Stimulated activated CD4-positive, alpha-beta T cell treated with anti-CD3 and anti-CD28 coated beads, Interleukin-1b, Interleukin-23, amount 100 ng/mL, for 48 hours (primary cell): Measurements from ENCODE around the gene NFKBIA.
"Not testable (repeated sequence)": the region's sequence is repeated elsewhere in the genome, so short reads cannot be mapped to it uniquely, and the experiment has no call there.

Experiments
- DNase-seq: peaks from one replicate; pipeline ENCODE4 v3.0.0-alpha.2; 2020

The NFKBIA gene, protein sequence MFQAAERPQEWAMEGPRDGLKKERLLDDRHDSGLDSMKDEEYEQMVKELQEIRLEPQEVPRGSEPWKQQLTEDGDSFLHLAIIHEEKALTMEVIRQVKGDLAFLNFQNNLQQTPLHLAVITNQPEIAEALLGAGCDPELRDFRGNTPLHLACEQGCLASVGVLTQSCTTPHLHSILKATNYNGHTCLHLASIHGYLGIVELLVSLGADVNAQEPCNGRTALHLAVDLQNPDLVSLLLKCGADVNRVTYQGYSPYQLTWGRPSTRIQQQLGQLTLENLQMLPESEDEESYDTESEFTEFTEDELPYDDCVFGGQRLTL

DNA sequence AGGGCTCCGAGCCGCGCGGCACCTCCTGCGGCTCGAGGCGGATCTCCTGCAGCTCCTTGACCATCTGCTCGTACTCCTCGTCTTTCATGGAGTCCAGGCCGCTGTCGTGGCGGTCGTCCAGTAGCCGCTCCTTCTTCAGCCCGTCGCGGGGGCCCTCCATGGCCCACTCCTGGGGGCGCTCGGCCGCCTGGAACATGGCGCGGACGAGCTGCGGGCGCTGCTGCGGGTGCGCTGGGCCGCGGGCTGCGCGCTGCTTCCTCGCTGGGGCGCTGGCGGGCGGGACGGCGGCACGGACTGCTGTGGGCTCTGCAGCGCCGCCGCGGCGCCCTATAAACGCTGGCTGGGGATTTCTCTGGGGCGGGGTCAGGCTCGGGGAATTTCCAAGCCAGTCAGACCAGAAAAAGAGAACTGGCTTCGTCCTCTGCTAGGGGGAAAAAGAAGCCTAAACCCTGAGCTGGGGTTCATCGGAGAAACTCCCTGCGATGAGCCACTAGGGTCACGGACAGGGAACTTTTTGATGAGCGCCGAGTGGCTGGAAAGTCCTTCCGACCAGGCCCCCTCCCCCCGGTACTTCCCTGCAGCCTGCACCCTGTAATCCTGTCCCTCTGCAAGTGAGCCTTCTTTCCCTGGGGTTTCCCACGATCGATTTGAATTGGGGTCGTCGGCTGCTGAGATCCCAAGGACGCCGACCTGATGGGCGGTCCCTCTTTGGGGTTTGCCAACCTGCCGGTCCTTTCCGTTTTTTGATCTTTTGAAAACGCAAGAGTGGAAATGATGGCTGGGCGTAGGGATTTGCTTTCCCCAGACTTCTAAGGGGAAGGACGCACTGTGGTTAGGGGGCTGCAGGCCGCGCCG, at the start of gene NFKBIA:
TSS of gene NFKBIA (minus strand) at position 301 of the 855 bp plus-strand sequence. CDS start at position 196, 105 bp downstream.
- peak; percentile 96 for DNase-seq

DNA sequence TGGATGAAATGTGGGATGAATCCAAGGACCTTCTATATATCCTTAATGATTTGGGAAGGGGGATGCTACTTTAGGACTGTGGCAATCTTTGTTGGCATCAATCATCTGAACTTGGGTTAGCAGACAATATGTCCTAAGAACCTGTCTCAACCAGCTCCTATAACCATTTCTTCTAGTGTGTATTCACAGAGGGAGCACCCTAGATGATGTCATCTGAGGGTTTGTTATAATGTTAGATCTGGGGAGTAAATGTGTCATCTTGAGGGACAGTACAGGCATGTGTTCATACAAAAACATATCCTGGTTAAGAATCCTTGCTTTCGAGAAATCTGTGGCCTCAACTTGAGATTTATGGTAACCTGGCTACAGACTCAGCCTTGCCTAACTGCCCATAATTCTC, 41.9 kb upstream of the NFKBIA start:
- DNase-seq: no peak

DNA sequence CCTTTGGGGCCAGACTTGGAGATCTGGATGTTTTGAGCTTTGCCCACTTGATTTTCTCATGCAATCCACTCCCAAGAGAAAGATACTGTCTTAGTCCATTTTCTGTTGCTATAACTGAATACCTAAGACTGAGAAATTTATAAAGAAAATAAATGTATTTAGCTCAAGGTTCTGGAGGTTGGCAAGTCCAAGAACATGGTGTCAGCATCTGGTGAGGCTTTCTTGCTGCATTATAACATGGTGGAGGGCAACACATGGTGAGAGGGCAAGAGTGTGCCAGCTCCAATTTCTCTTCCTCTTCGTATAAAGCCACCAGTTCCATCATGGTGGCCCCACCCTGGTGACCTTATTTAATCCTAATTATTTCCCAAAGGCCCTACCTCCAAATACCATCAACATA, 39.6 kb upstream of the NFKBIA start:
- no peak for DNase-seq

DNA sequence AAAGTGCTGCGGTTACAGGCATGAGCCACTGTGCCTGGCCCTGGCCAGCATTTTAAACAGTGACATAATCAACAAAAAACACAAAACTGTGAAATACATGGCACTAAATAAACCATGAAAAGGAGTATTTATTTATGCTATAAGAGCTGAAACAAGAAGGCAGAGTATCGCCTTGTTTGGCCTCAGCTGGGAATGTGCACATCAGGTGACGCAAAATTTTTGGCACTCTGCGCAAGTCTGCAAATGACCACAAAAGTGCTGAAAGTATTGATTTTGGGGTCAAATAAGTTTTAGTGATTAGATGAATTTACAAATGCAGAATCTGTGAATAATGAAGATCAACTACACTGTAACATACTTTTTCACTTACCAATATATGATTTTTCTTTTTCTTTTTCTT, 36.6 kb upstream of the NFKBIA start:
- no peak for DNase-seq

DNA sequence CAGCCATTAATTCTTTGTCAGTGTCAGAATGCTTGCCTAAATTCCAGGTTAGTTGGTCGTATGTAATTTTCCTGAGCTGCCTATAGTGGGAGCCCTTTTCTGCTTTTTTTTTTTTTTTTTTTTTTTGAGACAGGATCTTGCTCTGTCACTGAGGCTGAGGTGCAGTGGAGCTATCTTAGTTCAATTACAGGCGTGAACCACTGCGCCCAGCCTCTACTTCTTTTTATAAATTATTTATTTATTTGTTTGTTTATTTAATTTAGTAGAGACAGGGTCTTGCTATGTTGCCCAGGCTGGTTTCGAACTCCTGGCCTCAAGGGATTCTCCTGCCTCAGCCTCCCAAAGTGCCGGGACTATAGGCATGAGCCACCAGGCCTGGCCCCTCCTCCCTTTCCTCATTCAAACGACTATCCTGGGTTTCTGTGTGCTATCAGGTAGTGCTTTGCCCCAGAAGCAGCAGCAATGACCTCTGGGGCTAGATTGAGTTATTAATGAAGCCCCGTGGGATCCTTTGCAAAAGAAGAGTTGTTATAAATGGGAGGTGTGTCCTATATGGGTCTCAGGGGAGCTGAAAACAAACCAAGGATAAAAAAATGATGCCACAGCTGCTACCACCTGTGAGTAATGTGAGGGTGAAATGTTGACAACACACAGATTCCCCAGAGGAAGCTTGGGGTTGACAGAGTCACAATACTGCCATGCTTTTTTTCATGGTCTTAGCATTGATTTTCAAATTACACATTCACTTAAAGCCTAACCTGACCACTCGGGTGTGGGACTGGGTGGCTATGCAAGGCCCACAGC, 34.6 kb upstream of the NFKBIA start:
- no peak for DNase-seq

DNA sequence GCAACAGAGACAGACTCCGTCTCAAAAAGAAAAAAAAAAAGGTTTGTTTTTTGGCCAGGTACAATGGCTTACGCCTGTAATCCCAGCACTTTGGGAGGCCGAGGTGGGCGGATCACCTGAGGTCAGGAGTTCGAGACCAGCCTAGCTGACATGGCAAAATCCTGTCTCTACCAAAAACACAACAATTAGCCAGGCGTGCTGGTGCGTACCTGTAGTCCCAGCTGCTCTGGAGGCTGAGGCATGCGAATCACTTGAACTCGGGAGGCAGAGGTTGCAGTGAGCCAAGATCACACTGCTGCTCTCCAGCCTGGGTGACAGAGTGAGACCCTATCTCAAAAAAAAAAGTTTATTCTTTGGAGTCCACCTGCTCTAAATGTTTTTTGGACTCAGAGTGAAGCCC, 33.9 kb upstream of the NFKBIA start:
- DNase-seq: not testable (repeated sequence)

DNA sequence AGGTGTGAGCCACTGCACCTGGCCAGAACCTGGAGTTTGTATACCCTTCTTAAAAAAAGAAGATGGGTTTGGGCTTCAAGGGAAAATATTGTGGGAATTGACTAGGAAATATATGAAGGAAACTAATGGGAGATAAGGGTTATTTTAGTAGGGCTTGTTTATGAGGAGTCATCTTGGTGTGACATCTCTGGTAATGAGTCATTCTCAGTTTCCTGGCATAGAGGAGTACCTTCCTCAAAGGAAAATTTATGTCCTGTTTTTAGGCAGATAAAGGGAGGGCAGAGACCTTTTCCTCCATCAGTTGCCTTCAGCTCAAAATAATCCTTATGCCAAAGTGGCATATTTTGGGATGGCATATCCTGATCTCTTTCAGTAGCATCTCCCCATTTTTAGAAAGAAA, 30.6 kb upstream of the NFKBIA start:
- no peak for DNase-seq

DNA sequence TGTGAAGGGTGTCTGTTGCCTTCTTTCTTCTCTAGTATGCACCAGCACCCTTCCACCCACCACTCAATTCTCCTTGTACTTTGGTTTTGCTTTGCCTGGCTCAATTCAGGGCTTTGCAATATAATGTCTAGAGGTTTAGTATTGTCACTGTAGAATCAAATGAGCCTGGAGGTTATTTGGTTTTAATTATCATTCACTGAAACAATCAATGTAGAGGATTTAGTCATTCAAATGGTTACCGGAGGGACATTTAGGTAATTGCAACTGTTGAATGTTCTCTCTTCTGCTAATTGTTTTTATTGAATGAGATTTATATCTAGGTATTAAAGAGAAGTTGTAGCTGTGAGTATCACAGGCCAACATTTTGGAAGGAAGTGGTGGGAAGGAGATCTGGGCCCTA, 29.3 kb upstream of the NFKBIA start:
- no peak for DNase-seq

DNA sequence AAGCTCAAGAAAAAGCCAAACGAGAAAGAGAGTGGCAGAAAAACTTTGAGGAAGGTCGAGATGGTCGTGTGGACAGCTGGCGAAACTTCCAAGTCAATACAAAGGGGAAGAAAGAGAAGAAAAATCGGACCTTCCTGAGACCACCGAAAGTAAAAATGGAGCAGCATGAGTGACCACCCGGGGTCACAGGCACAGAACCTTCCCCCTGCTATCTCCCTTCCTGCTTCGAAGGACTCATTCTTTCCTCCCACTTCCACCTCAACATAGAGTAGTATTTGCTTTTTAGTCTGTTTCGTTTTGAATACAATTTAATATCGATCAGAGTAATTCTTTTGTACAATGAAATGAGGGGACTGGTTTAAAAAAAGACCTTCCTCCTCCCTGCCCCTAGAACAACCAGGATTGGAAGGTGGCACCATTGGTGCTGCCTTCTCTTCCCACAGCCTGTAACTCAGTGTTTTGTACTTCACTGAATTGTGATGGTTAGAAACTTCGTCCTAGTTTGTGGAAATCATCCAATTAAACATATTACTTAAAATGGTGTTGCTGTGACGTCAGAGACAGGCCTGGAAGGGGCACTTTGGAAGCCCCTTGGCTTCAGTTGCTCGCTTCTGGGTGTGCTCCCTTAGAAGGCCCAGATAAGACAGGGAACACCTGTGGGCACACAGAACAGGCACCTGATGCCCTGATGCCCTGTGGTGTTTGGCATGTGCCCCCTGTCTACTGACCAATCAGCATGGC, 26.1 kb upstream of the NFKBIA start:
- no peak for DNase-seq

DNA sequence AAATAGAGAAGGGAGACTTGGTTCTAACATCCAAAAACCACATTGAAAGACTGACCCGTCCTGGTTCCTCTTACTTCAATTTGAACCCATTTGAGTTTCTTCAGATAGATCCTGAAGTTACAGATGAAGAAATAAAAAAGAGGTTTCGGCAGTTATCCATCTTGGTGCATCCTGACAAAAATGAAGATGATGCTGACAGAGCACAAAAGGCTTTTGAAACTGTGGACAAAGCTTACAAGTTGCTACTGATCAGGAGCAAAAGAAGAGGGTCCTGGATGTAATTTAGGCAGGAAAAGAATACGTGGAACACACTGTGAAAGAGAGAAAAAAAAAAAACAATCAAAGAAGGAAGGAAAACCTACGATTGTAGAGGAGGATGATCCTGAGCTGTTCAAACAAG, 25.4 kb upstream of the NFKBIA start:
- no peak for DNase-seq

DNA sequence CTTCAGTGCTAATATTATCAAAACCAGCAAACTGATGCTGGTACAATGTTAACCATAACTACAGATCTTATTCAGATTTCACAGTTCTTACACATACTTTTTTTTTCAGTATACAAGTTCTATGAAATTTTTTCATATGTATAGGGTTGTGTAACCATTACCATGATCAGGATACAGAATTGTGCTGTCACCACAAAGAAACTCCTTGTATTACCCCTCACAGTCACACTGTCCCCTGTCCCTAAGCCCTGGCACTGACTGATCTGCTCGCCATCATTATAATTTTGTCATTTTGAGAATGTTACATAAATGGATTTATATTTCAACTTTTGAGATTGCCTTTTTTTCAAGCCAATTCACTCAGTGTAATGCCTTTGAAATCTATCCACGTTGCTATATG, 21.3 kb upstream of the NFKBIA start:
- DNase-seq: no peak

DNA sequence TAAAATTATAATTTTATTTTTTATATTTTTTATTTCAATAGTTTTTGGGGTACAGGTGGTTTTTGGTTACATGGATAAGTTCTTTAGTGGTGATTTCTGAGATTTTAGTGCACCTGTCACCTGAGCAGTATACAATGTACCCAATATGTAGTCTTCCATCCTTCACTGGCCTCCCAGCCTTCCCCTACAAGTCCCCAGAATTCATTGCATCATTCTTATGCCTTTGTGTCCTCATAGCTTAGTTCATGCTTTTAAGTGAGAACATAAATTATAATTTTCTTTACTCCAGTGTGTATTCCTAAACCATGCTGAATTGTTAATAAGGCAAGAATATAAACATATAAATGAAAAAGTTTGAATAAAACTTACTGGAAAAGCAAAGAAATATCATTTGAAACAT, 19.1 kb upstream of the NFKBIA start:
- DNase-seq: no peak

DNA sequence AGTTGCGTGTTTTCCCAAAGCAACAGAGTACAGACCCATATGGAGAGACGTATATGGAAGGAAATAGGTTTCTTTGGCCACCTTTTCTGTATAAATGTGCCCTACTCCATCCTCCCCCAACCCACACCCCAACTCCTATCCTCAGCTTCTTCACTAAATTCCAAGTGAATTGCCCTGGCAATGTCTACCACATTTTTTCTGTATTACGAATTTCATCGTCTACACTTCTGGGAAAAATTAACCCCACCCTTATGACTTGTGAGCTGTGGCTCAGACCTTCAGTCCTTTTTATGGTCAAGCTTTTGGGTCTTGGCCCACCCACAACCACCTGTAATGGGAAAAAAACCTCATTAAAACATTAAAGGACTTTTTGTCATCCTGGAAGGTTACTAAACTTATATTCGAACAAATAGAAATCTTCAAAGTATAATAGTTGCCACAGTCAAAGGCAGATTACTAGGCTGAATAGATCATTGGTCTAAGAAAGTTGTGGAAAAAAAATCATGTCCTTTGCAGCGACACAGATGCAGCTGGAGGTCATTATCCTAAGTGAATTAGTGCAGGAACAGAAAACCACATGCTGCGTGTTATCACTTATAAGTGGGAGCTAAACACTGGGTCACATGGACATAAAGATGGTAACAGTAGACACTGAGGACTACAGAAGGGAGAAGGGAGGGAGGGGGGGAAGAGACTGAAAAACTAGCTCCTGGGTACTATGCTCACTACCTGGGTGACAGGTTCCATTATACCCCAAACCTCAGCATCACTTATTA, 15.7 kb upstream of the NFKBIA start:
- no peak for DNase-seq

DNA sequence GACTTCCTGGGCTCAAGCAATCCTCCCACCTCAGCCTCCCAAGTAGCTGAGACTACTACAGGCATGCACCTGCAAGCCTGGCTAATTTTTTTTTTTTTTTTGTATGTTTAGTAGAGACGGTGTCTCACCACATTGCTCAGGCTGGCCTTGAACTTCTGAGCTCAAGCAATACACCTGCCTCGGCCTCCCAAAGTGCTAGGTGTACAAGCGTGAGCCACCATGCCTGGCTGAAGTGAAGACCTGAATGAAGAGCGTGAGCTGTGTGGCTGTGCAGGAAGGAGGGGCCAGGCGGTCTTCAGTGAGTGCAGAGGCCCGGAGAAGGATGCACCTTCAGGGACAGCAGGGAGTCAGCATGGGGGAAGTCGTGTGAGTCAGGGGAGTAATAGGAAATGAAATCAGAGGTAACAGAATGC, 14.9 kb upstream of the NFKBIA start:
- DNase-seq: no peak

DNA sequence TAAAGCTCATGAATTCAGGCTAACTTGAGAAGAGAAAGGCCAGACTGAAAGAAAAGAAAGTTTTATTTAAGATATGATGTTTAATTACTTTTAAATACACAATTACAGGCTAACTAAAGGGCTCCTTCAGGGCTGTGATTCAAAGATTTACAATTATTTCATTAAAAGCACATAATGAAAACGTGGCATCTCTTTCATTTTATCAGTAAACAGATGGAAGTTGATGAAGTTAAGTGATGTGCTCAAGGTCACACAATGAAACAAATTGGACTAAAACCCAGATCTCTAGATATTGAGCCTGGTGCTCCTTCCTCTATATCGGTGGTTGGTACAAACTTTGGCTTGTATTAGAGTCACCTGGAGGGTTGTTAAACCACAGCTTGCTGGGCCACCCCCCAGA, 13.5 kb upstream of the NFKBIA start:
- no peak for DNase-seq

DNA sequence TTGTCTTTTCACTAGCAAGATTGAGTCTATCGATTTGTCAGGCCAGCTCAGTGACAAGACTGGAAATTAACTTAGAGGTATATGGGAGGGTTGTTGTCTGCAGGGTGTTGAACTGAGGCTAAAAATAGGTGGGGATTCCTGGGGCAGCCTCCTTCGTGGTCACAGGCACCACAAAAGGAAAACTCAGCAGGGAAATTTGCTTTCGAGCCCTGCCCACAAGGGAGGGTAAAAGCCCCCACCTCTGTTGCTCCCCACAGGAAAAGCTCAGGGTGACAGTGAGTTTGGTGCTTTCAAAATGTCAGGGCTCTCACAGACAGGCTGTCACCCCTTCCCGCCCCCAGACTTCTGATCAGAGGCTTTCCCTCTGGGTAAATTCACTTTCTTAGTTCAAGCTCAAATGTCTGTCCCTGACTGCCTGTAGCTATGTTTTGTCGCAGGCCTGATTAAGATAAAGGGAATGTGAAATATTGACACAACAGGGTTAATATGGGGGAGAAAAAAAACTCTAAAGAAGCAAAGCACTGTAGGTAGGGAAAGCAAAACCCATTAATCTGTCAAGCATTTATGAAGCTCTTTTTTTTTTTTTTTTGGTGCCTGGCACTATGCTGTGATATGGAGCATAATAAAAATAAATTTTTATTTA, 11.7 kb upstream of the NFKBIA start:
- DNase-seq: peak; percentile 79

DNA sequence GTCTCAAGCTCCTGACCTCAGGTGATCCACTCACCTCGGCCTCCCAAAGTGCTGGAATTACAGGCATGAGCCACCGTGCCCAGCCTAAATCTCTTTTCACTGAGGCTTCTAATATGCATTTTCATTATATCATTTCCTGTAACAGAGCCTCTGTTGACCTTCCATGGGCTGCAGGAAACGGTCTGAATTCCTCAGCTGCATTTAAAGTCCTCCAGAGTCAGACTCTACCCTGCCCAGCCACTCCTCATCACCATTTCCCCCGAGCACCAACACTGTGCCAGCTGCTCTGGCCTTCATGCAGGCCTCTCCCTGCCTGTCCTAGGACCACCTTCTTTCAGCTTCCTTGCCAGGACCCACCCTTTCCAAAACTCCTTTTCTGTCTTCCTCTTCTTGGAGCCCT, 9.8 kb upstream of the NFKBIA start:
- no peak for DNase-seq

DNA sequence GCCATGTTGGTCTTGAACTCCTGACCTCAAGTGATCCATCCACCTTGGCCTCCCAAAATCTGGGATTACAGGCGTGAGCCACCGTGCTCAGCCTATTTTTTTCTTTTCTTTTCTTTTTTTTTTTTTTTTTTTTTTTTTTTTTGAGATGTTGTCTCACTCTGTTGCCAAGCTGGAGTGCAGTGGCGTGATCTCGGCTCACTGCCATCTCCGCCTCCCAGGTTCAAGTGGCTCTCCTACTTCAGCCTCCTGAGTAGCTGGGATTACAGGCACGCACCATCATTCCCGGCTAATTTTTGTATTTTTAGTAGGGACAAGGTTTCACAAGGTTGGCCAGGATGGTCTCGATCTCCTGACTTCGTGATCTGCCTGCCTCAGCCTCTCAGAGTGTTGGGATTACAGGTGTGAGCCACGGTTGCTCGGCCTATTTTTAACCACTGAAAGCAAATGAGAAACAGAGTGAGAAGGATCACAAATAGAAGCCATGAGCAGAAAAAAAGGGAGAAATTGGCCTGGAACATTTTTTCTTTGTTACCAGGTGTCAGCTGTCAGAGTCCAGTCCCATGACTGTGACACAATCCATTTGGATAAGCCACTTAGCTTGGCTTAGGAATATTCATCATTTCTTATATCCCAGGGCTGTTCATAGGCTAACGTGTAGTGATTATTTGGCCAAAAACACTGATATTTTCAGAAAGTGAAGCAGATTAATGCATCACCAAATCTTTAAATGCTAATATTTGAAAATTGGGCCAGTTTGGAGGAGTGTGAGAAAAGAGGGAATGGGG, 7.9 kb upstream of the NFKBIA start:
- DNase-seq: no peak

DNA sequence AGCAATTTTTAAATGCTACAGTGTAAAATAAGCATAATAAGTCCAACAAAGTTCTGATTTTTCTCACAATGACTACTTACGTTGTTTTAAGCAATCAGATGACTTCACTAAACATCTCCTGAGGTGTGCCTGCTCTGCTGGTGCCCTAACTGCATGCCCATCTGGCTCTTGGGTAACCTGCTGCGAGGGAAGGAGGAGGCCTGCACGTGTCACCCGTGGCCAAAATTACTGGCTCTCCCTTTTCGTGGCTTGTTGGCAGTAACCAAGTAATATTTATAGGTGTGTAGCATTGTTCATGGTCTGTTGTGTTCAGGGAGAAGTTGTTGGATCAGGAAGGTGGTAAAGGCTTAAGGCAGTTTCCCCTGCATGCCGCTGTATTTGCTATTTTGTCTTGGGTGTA, 6.3 kb upstream of the NFKBIA start:
- no peak for DNase-seq

DNA sequence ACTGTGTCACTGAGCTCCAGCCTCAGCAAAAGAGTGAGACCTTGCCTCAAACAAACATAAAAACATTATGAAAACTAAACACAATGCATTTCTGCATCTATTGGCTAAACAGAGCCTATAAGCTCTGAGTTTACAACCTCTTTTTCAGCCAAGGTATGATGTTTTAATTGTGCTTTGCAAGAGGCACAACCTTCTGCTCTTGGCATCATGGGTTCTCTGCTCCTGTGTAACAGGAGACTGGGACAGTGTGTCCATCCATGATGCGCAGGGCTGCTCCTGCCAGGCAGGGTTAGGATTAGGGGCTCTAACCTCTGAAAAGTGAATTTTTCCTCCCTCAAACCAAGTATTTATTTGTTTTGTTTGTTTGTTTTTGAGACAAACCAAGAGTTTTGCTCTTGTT, 5.0 kb upstream of the NFKBIA start:
- DNase-seq: no peak

DNA sequence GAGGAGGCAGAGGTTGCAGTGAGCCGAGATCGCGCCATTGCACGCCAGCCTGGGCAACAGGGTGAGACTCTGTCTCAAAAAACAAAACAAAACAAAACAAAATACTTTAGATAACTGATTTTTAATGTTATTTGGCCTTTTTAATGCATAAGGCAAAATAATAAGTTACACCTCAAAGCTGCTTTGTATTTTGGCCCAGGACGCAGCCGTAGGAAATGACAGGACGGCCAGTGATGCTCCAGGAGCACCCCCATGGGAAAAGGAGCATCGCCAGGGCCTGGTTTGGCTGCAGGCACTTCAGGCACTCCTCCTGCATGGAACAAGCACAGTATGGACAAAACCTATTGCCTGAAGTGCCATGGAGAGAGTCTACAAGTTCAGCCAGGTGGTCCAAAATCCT, 3.5 kb upstream of the NFKBIA start:
- DNase-seq: no peak
